Hepatocyte (in vitro differentiated cells): Measurements from ENCODE around the gene WNK1. TPM values are rescaled to one million over a fixed set of nuclear protein-coding genes. Genes with fewer than 3 reads are reported as not detected.
A peak's percentile ranks its signal among the peaks of the same experiment; 100 is the strongest.

Source experiments
- DNase-seq: peaks from one replicate; pipeline ENCODE4 v3.0.0-alpha.2; 2016; ENCODE audit warnings: low spot score
- H2AFZ ChIP-seq: fragments of 200-600 bp; sonication (generic); 2 replicates; pipeline ENCODE4 v1.6.0; 2016; ENCODE audit warnings: antibody characterized with exemption, mild to moderate bottlenecking
- H3K27ac ChIP-seq: fragments of 200-600 bp; sonication (generic); 2 replicates; pipeline ENCODE4 v1.5.1; 2016; ENCODE audit warnings: mild to moderate bottlenecking
- H3K27me3 ChIP-seq: fragments of 200-600 bp; sonication (generic); 2 replicates; pipeline ENCODE4 v1.6.1; 2016
- H3K36me3 ChIP-seq: fragments of 200-600 bp; sonication (generic); replicated peaks from 2 replicates; pipeline ENCODE4 v1.5.1; 2016; ENCODE audit warnings: low read depth; ENCODE audit not compliant: insufficient read depth
- H3K4me1 ChIP-seq: fragments of 200-600 bp; sonication (generic); 2 replicates; pipeline ENCODE4 v1.5.1; 2016; ENCODE audit warnings: mild to moderate bottlenecking, moderate library complexity; ENCODE audit not compliant: insufficient read depth
- H3K4me2 ChIP-seq: fragments of 200-600 bp; sonication (generic); 2 replicates; pipeline ENCODE4 v1.6.0; 2016
- H3K4me3 ChIP-seq: fragments of 200-600 bp; sonication (generic); 2 replicates; pipeline ENCODE4 v1.5.1; 2016; ENCODE audit warnings: mild to moderate bottlenecking
- H3K79me2 ChIP-seq: fragments of 200-600 bp; sonication (generic); 2 replicates; pipeline ENCODE4 v1.6.0; 2017; ENCODE audit warnings: mild to moderate bottlenecking
- H3K9me2 ChIP-seq: fragments of 200-600 bp; sonication (generic); replicated peaks from 2 replicates; pipeline ENCODE4 v1.6.0; 2017; ENCODE audit warnings: mild to moderate bottlenecking; ENCODE audit not compliant: insufficient read depth
- H3K9me3 ChIP-seq: fragments of 200-600 bp; sonication (generic); 2 replicates; pipeline ENCODE4 v1.5.1; 2016; ENCODE audit warnings: low read depth, mild to moderate bottlenecking
- H4K20me1 ChIP-seq: fragments of 200-600 bp; sonication (generic); 2 replicates; pipeline ENCODE4 v1.6.0; 2016; ENCODE audit warnings: mild to moderate bottlenecking; ENCODE audit not compliant: insufficient read depth, poor library complexity, severe bottlenecking
- EZH2 ChIP-seq: fragments of 200-600 bp; sonication (generic); IDR thresholded peaks from 2 replicates; pipeline ENCODE4 v1.6.1; 2016; ENCODE audit warnings: antibody characterized with exemption, mild to moderate bottlenecking, borderline replicate concordance
- EZH2phosphoT487 ChIP-seq: fragments of 200-600 bp; sonication (generic); IDR thresholded peaks from one replicate; pipeline ENCODE4 v1.6.1; 2018; ENCODE audit warnings: antibody characterized with exemption, mild to moderate bottlenecking, low read depth, moderate library complexity; ENCODE audit not compliant: unreplicated experiment, severe bottlenecking
- WGBS: methylation state at CpG from one replicate; pipeline ENCODE4 v1.1.6; 2016; ENCODE audit warnings: low lambda C conversion rate; ENCODE audit errors: missing lambda C conversion rate; 5-methylcytosine and 5-hydroxymethylcytosine counted together
- polyA plus RNA-seq: library from polyadenylated mRNA; unstranded; fragments of >200 nt; fragmentation: Nextera tagmentation; extraction: Ambion mirVana; gene quantifications from 2 replicates; pipeline ENCODE4 v1.2.1, GENCODE V29; 2016
- total RNA-seq: library from RNA; depleted of rRNA; stranded (reverse); fragments of >200 nt; gene quantifications from 2 replicates; pipeline ENCODE4 v1.2.3, GENCODE V29; 2014
- TF ChIP-seq, protein P1 (sequence below): fragments of 200-600 bp; sonication (generic); IDR thresholded peaks from 2 replicates; pipeline ENCODE4 v1.5.1; 2016; ENCODE audit warnings: antibody characterized with exemption, mild to moderate bottlenecking; ENCODE audit not compliant: poor library complexity

The WNK1 gene
- total and polyA plus RNA-seq, 2 experiments from 2014 or later: 58.5 to 62.6 TPM

GRCh38 chr12:944211-944610, 191.8 kb downstream of the WNK1 start:
- Histone ChIP-seq H3K9me2 (no peaks in the 10 kb centered on the region), H3K9me3 (no peaks in the 10 kb centered on the region), H3K36me3 (no peaks in the 10 kb centered on the region), H2AFZ (no peak overlapping the region), H4K20me1 (no peaks in the 10 kb centered on the region), H3K4me1 (peaks cover 8% of the 10 kb centered on the region), H3K4me2 (no peak overlapping the region), H3K27ac (no peak overlapping the region), H3K27me3 (no peaks in the 10 kb centered on the region), H3K4me3 (no peak overlapping the region), H3K79me2 (peaks cover 85% of the 10 kb centered on the region)
- WGBS: 96% methylated on average over 7 of the region's 7 CpGs
- no peak for TF ChIP-seq EZH2phosphoT487
- TF ChIP-seq EZH2: no peak
- TF ChIP-seq, protein P1, sequence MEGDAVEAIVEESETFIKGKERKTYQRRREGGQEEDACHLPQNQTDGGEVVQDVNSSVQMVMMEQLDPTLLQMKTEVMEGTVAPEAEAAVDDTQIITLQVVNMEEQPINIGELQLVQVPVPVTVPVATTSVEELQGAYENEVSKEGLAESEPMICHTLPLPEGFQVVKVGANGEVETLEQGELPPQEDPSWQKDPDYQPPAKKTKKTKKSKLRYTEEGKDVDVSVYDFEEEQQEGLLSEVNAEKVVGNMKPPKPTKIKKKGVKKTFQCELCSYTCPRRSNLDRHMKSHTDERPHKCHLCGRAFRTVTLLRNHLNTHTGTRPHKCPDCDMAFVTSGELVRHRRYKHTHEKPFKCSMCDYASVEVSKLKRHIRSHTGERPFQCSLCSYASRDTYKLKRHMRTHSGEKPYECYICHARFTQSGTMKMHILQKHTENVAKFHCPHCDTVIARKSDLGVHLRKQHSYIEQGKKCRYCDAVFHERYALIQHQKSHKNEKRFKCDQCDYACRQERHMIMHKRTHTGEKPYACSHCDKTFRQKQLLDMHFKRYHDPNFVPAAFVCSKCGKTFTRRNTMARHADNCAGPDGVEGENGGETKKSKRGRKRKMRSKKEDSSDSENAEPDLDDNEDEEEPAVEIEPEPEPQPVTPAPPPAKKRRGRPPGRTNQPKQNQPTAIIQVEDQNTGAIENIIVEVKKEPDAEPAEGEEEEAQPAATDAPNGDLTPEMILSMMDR: no peak
- DNase-seq: no peak

DNA sequence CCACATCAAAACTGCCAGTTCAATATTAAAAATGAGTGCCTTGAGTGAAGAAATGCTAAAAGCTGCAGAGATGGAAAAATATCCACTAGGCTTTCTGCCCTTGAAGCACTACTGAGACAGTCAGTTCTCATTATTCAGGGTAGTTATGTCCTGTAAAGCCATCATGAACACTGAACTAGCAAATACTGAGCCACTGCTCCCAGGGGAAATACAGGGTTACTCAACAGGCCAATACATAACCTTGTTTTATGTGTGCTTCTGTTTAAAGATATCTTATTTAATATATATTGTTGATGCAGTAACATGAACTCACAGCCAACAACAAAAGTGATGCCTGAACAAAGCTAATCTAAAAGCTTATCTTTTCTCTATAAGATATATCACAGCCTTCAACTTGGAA, 193.8 kb downstream of the WNK1 start:
- Histone ChIP-seq H3K27ac (peak overlapping the region; percentile 4), H3K4me1 (peaks cover 15% of the 10 kb centered on the region), H4K20me1 (no peaks in the 10 kb centered on the region), H3K79me2 (peaks cover 72% of the 10 kb centered on the region), H3K27me3 (no peaks in the 10 kb centered on the region), H3K4me3 (no peak overlapping the region), H3K4me2 (no peak overlapping the region), H3K9me3 (no peaks in the 10 kb centered on the region), H3K36me3 (no peaks in the 10 kb centered on the region), H2AFZ (no peak overlapping the region), H3K9me2 (no peaks in the 10 kb centered on the region)
- DNase-seq: no peak
- TF ChIP-seq EZH2 (no peak), EZH2phosphoT487 (no peak)
- TF ChIP-seq, protein P1: no peak

GRCh38 chr12:946631-947030, 194.3 kb downstream of the WNK1 start:
- Histone ChIP-seq H3K27me3 (no peaks in the 10 kb centered on the region), H4K20me1 (no peaks in the 10 kb centered on the region), H3K9me2 (no peaks in the 10 kb centered on the region), H3K79me2 (peaks cover 68% of the 10 kb centered on the region), H3K27ac (peak overlapping the region; percentile 4), H2AFZ (no peak overlapping the region), H3K4me2 (no peak overlapping the region), H3K4me1 (peaks cover 15% of the 10 kb centered on the region), H3K9me3 (no peaks in the 10 kb centered on the region), H3K36me3 (no peaks in the 10 kb centered on the region), H3K4me3 (no peak overlapping the region)
- DNase-seq: no peak
- TF ChIP-seq, protein P1: no peak
- TF ChIP-seq EZH2phosphoT487: no peak
- 82% methylated on average over 6 of the region's 6 CpGs for WGBS

- no peak for DNase-seq
- Histone ChIP-seq H4K20me1 (no peaks in the 10 kb centered on the region), H3K4me2 (peak overlapping the region; percentile 91), H3K9me3 (no peaks in the 10 kb centered on the region), H3K9me2 (no peaks in the 10 kb centered on the region), H2AFZ (peak overlapping the region; percentile 60), H3K4me3 (peak overlapping the region; percentile 61), H3K36me3 (no peaks in the 10 kb centered on the region), H3K4me1 (peaks cover 15% of the 10 kb centered on the region), H3K79me2 (peaks cover 53% of the 10 kb centered on the region), H3K27me3 (no peaks in the 10 kb centered on the region), H3K27ac (peak overlapping the region; percentile 92)
- 91% methylated on average over 9 of the region's 9 CpGs for WGBS
- TF ChIP-seq, protein P1: no peak
- no peak for TF ChIP-seq EZH2phosphoT487
- TF ChIP-seq EZH2: no peak
Observed at GRCh38 chr12:948238-948637, 195.9 kb downstream of the WNK1 start.
